ENCODE measurements around the gene CDH20. TPM values are rescaled to one million over a fixed set of nuclear protein-coding genes. Genes with fewer than 3 reads are reported as not detected.

Gene CDH20
- total RNA-seq, 1 donor from 2014 or later = 0.63 TPM

DNA sequence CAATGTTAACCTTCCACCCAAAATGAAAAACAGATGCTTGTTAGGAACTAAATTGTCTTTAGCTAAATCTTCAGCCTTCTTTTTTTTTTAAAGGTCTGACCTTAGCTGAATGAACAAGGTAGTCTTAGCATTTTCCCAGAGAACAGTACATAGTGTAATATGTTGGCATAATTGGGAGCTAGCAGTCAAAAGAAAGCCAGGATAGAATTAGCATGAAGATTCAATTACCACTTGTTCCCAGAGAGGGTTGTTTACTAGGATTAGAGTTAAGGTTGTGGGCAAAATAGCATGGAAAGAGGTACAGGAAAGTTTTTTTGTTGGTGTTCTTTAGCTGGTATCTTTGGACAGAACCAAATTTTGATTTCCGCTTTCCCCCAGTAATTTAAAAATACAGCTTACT lies 6.9 kb downstream of the CDH20 start:
- TF ChIP-seq CTCF (conservative IDR thresholded peaks at IDR 0.05) = no peak
- Mint-ChIP-seq H3K4me1 (peaks cover 7% of the 10 kb centered on the region), H3K27me3 (ENCODE audit: low read depth) (peaks cover 22% of the 10 kb centered on the region), H3K36me3 (ENCODE audit: low read depth) (no peaks in the 10 kb centered on the region), H3K9me3 (no peaks in the 10 kb centered on the region), H3K27ac (ENCODE audit: unreplicated experiment) (no peak overlapping the region), H3K4me3 (no peak overlapping the region)
- no peak for DNase-seq (ENCODE audit: low read depth, low spot score)

DNA sequence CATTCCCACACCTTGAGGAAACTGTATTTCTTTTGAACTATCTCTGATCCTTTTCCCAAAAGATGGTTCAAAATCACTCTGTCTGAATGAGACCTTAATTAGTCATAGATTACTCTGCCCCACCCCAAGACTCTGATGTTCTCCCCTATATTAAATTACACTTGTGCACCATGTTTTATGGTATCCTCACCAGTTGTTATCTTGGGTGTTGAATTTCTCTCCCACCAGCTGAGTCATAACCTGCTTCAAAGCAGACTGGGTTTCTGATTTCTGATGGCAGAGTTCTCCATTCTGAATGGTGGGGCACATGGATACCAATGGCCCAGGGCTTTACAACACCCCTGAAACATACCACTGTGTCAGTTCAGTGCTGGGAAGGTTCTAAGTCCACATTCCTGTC lies 15.0 kb downstream of the CDH20 start:
- Mint-ChIP-seq H3K4me1 (no peaks in the 10 kb centered on the region), H3K27ac (ENCODE audit: unreplicated experiment) (no peak overlapping the region), H3K9me3 (no peaks in the 10 kb centered on the region), H3K4me3 (no peak overlapping the region), H3K36me3 (ENCODE audit: low read depth) (no peaks in the 10 kb centered on the region), H3K27me3 (ENCODE audit: low read depth) (peaks cover 6% of the 10 kb centered on the region)
- TF ChIP-seq CTCF (conservative IDR thresholded peaks at IDR 0.05) = no peak
- DNase-seq (ENCODE audit: low read depth, low spot score) = no peak

GRCh38 chr18:61350578-61350977 lies 17.3 kb downstream of the CDH20 start:
- H3K4me3 Mint-ChIP-seq = no peak overlapping the region
- no peak for DNase-seq (ENCODE audit: low read depth, low spot score)
- no peak overlapping the region for H3K27ac Mint-ChIP-seq (ENCODE audit: unreplicated experiment)
- no peak for TF ChIP-seq CTCF (conservative IDR thresholded peaks at IDR 0.05)
- H3K9me3 Mint-ChIP-seq = no peaks in the 10 kb centered on the region
- no peaks in the 10 kb centered on the region for H3K4me1 Mint-ChIP-seq
- H3K27me3 Mint-ChIP-seq (ENCODE audit: low read depth) = peaks cover 6% of the 10 kb centered on the region
- no peaks in the 10 kb centered on the region for H3K36me3 Mint-ChIP-seq (ENCODE audit: low read depth)

DNA sequence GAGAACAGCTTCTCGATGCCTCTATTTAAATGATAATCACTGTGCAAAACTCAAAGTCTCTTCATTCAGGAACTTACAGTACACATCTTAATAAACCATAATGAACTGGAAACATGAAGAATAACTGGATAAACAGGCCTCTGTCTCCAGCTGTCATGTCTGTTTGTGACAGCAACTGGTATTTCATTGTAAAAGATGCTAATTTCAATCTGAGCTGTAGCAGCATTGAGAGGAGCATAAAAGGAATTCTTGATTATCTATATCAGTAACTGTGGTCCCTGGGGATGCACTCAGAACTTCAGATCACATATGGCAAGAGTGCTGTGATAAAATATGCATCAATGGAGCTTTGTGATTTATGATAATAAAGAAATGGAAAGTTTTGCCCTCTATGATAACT lies 18.8 kb downstream of the CDH20 start:
- no peaks in the 10 kb centered on the region for H3K9me3 Mint-ChIP-seq
- no peak for TF ChIP-seq CTCF (conservative IDR thresholded peaks at IDR 0.05)
- no peaks in the 10 kb centered on the region for H3K36me3 Mint-ChIP-seq (ENCODE audit: low read depth)
- H3K4me1 Mint-ChIP-seq = no peaks in the 10 kb centered on the region
- no peak overlapping the region for H3K4me3 Mint-ChIP-seq
- no peak for DNase-seq (ENCODE audit: low read depth, low spot score)
- H3K27me3 Mint-ChIP-seq (ENCODE audit: low read depth) = peaks cover 6% of the 10 kb centered on the region
- no peak overlapping the region for H3K27ac Mint-ChIP-seq (ENCODE audit: unreplicated experiment)

- no peaks in the 10 kb centered on the region for H3K9me3 Mint-ChIP-seq
- DNase-seq (ENCODE audit: low read depth, low spot score) = no peak
- H3K4me3 Mint-ChIP-seq = no peak overlapping the region
- peaks cover 6% of the 10 kb centered on the region for H3K27me3 Mint-ChIP-seq (ENCODE audit: low read depth)
- TF ChIP-seq CTCF (conservative IDR thresholded peaks at IDR 0.05) = no peak
- H3K36me3 Mint-ChIP-seq (ENCODE audit: low read depth) = no peaks in the 10 kb centered on the region
- no peaks in the 10 kb centered on the region for H3K4me1 Mint-ChIP-seq
- H3K27ac Mint-ChIP-seq (ENCODE audit: unreplicated experiment) = no peak overlapping the region
These were observed 19.4 kb downstream of the CDH20 start for GRCh38 chr18:61352611-61353010.

All from neural crest cell (in vitro differentiated cells).